WTC11 (cell line): ENCODE data around the gene CAMK2B. TPM values are rescaled to one million over a fixed set of nuclear protein-coding genes. Genes with fewer than 3 reads are reported as not detected.

Source experiments
- ATAC-seq: fragments of 200-7000 bp; cut with Tn5 transposase; 2 replicates; pipeline ENCODE4 v1.10.0; 2021; ENCODE audit warnings: mild to moderate bottlenecking, moderate library complexity
- CTCF ChIA-PET: fragments of 300-600 bp; sonication (Branson Sonifier 250); formaldehyde crosslinking; loops from one replicate; lab custom pipeline; 2021; ENCODE audit warnings: antibody characterized with exemption; lab: Charles Lee
- POLR2A ChIA-PET: fragments of 350-600 bp; sonication (Branson Sonifier 250); formaldehyde crosslinking; loops from one replicate; lab custom pipeline; 2021; ENCODE audit warnings: antibody characterized with exemption; lab: Charles Lee
- DNase-seq: peaks from one replicate; pipeline ENCODE4 v3.0.0; 2021; ENCODE audit warnings: low spot score
- H3K27ac Mint-ChIP-seq: 2 replicates; pipeline ENCODE4 v1.8.0; 2021; ENCODE audit warnings: mixed read lengths
- H3K27me3 Mint-ChIP-seq: 2 replicates; pipeline ENCODE4 v1.8.0; 2021; ENCODE audit warnings: low read depth, mild to moderate bottlenecking, moderate library complexity, mixed read lengths
- H3K36me3 Mint-ChIP-seq: 2 replicates; pipeline ENCODE4 v1.8.0; 2021; ENCODE audit warnings: mixed read lengths
- H3K4me1 Mint-ChIP-seq: 2 replicates; pipeline ENCODE4 v1.8.0; 2022; ENCODE audit warnings: mixed read lengths
- H3K4me3 Mint-ChIP-seq: 2 replicates; pipeline ENCODE4 v1.8.0; 2021; ENCODE audit warnings: mild to moderate bottlenecking, moderate library complexity, mixed read lengths
- H3K9me3 Mint-ChIP-seq: 2 replicates; pipeline ENCODE4 v1.8.0; 2021; ENCODE audit warnings: mixed read lengths
- ATF6 ChIP-seq: sonication (generic); formaldehyde crosslinking; IDR thresholded peaks from 2 replicates; pipeline ENCODE4 v1.8.1; 2023; ENCODE audit warnings: mild to moderate bottlenecking, missing genetic modification reagents
- ERG ChIP-seq: fragments of 250-450 bp; sonication (Bioruptor Pico); IDR thresholded peaks from 2 replicates; pipeline ENCODE4 v1.8.0; 2021; ENCODE audit warnings: mild to moderate bottlenecking
- ETV6 ChIP-seq: sonication (generic); formaldehyde crosslinking; IDR thresholded peaks from 2 replicates; pipeline ENCODE4 v1.8.1; 2022; ENCODE audit warnings: mild to moderate bottlenecking, missing genetic modification reagents
- FOXK1 ChIP-seq: sonication (generic); formaldehyde crosslinking; IDR thresholded peaks from 2 replicates; pipeline ENCODE4 v1.8.0; 2022; ENCODE audit warnings: mild to moderate bottlenecking, moderate library complexity, missing genetic modification reagents
- FOXP1 ChIP-seq: sonication (generic); formaldehyde crosslinking; IDR thresholded peaks from 2 replicates; pipeline ENCODE4 v1.8.0; 2022; ENCODE audit warnings: missing genetic modification reagents, mild to moderate bottlenecking, moderate library complexity, borderline replicate concordance
- GABPB1 ChIP-seq: sonication (generic); formaldehyde crosslinking; IDR thresholded peaks from 2 replicates; pipeline ENCODE4 v1.8.1; 2023; ENCODE audit warnings: mild to moderate bottlenecking, missing genetic modification reagents
- GRHL2 ChIP-seq: fragments of 250-450 bp; sonication (Bioruptor Pico); IDR thresholded peaks from 2 replicates; pipeline ENCODE4 v1.8.0; 2022; ENCODE audit warnings: mild to moderate bottlenecking, moderate library complexity; ENCODE audit not compliant: insufficient replicate concordance, severe bottlenecking
- NFATC4 ChIP-seq: fragments of 250-450 bp; sonication (Bioruptor Pico); IDR thresholded peaks from 2 replicates; pipeline ENCODE4 v1.9.0; 2021; ENCODE audit warnings: mild to moderate bottlenecking
- NR1H2 ChIP-seq: sonication (generic); formaldehyde crosslinking; IDR thresholded peaks from 2 replicates; pipeline ENCODE4 v1.9.0; 2021; ENCODE audit warnings: mild to moderate bottlenecking, moderate library complexity, missing genetic modification reagents
- SOX15 ChIP-seq: fragments of 250-450 bp; sonication (Bioruptor Pico); IDR thresholded peaks from 2 replicates; pipeline ENCODE4 v1.9.0; 2021; ENCODE audit warnings: mild to moderate bottlenecking
- SP1 ChIP-seq: sonication (generic); formaldehyde crosslinking; conservative IDR thresholded peaks from 2 replicates; pipeline ENCODE4 v1.8.1; 2022; ENCODE audit warnings: missing genetic modification reagents
- ZNF121 ChIP-seq: sonication (generic); formaldehyde crosslinking; IDR thresholded peaks from 2 replicates; pipeline ENCODE4 v1.8.0; 2023; ENCODE audit warnings: missing genetic modification reagents
- ZNF263 ChIP-seq: sonication (generic); formaldehyde crosslinking; IDR thresholded peaks from 2 replicates; pipeline ENCODE4 v1.8.1; 2022; ENCODE audit warnings: low read depth, mild to moderate bottlenecking, moderate library complexity, missing genetic modification reagents
- ZNF317 ChIP-seq: sonication (generic); formaldehyde crosslinking; IDR thresholded peaks from 2 replicates; pipeline ENCODE4 v1.8.1; 2023; ENCODE audit warnings: low read depth, mild to moderate bottlenecking, moderate library complexity, missing genetic modification reagents, borderline replicate concordance
- ZNF396 ChIP-seq: fragments of 250-450 bp; sonication (Bioruptor Pico); IDR thresholded peaks from 2 replicates; pipeline ENCODE4 v1.8.0; 2021; ENCODE audit warnings: mild to moderate bottlenecking, moderate library complexity, borderline replicate concordance
- ZNF423 ChIP-seq: fragments of 250-450 bp; sonication (Bioruptor Pico); IDR thresholded peaks from 2 replicates; pipeline ENCODE4 v2.1.2; 2022; ENCODE audit warnings: mild to moderate bottlenecking, moderate library complexity
- total RNA-seq: library from RNA; stranded (reverse); gene quantifications from 3 replicates; pipeline ENCODE4 v1.2.3, GENCODE V29; 2021
- TF ChIP-seq, protein P1 (sequence below): fragments of 250-450 bp; sonication (Bioruptor Pico); IDR thresholded peaks from 2 replicates; pipeline ENCODE4 v1.9.0; 2021; ENCODE audit warnings: mild to moderate bottlenecking
- TF ChIP-seq, protein P2 (sequence below): fragments of 250-450 bp; sonication (Bioruptor Pico); IDR thresholded peaks from 2 replicates; pipeline ENCODE4 v1.9.0; 2021; ENCODE audit warnings: moderate library complexity, mild to moderate bottlenecking, inconsistent platforms, borderline replicate concordance
- TF ChIP-seq, protein P3 (sequence below): sonication (generic); formaldehyde crosslinking; conservative IDR thresholded peaks from 2 replicates; pipeline ENCODE4 v1.8.1; 2023; ENCODE audit warnings: mild to moderate bottlenecking, low read depth, missing genetic modification reagents, moderate library complexity

Gene CAMK2B
- total RNA-seq, 1 experiment from 2014 or later = 0.44 TPM

- Mint-ChIP-seq H3K27ac (no peak overlapping the region), H3K27me3 (peaks cover 13% of the 10 kb centered on the region), H3K36me3 (no peaks in the 10 kb centered on the region), H3K4me3 (no peak overlapping the region), H3K9me3 (no peaks in the 10 kb centered on the region), H3K4me1 (no peaks in the 10 kb centered on the region)
- no peak for ATAC-seq
- POLR2A ChIA-PET = no interaction called here
- TF ChIP-seq SOX15 (CRISPR knock-in tag) (no peak), ZNF121 (CRISPR knock-in tag) (no peak), ZNF263 (no peak), GABPB1 (no peak), SP1 (CRISPR knock-in tag) (no peak)
- no peak for DNase-seq
- CTCF ChIA-PET = interaction anchor here (0.5 to 3.7 kb wide), 4 partner anchors 26 to 762 kb away, joined by 3 to 17 read pairs (median 4); no protein-coding TSS in a partner anchor
Observed at GRCh38 chr7:44374007-44374763, 48.8 kb upstream of the CAMK2B start.

DNA sequence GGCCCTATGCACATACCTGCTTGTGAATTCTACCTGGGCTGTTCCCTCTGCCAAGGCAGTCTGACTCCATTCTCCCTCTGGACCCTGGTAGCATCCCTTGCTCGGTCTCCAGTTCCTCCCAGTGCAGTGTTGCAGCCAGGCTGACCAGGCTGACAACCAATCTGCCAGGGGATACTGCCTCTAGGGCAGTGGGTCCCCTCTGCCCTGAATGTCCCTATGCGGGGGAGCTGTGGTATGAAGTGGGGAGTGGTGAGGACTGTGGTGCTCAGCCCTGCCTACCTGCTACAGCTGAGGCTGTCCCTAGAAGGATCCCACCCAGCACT is 48.0 kb upstream of the CAMK2B start:
- no peaks in the 10 kb centered on the region for H3K36me3 Mint-ChIP-seq
- H3K4me3 Mint-ChIP-seq = no peak overlapping the region
- H3K27ac Mint-ChIP-seq = no peak overlapping the region
- DNase-seq = no peak
- peaks cover 13% of the 10 kb centered on the region for H3K27me3 Mint-ChIP-seq
- no peak for TF ChIP-seq FOXK1 (CRISPR knock-in tag)
- TF ChIP-seq, protein P1, sequence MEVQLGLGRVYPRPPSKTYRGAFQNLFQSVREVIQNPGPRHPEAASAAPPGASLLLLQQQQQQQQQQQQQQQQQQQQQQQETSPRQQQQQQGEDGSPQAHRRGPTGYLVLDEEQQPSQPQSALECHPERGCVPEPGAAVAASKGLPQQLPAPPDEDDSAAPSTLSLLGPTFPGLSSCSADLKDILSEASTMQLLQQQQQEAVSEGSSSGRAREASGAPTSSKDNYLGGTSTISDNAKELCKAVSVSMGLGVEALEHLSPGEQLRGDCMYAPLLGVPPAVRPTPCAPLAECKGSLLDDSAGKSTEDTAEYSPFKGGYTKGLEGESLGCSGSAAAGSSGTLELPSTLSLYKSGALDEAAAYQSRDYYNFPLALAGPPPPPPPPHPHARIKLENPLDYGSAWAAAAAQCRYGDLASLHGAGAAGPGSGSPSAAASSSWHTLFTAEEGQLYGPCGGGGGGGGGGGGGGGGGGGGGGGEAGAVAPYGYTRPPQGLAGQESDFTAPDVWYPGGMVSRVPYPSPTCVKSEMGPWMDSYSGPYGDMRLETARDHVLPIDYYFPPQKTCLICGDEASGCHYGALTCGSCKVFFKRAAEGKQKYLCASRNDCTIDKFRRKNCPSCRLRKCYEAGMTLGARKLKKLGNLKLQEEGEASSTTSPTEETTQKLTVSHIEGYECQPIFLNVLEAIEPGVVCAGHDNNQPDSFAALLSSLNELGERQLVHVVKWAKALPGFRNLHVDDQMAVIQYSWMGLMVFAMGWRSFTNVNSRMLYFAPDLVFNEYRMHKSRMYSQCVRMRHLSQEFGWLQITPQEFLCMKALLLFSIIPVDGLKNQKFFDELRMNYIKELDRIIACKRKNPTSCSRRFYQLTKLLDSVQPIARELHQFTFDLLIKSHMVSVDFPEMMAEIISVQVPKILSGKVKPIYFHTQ (CRISPR knock-in tag) = no peak
- no peak for TF ChIP-seq GRHL2 (CRISPR knock-in tag)
- no peak for TF ChIP-seq ERG (CRISPR knock-in tag)
- no peak for TF ChIP-seq ETV6 (CRISPR knock-in tag)
- TF ChIP-seq FOXP1 (CRISPR knock-in tag) = no peak
- TF ChIP-seq ATF6 (CRISPR knock-in tag) = no peak
- TF ChIP-seq, protein P2, sequence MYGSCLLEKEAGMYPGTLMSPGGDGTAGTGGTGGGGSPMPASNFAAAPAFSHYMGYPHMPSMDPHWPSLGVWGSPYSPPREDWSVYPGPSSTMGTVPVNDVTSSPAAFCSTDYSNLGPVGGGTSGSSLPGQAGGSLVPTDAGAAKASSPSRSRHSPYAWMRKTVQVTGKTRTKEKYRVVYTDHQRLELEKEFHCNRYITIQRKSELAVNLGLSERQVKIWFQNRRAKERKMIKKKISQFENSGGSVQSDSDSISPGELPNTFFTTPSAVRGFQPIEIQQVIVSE (CRISPR knock-in tag) = no peak
- TF ChIP-seq NR1H2 (CRISPR knock-in tag) = no peak
- TF ChIP-seq, protein P3, sequence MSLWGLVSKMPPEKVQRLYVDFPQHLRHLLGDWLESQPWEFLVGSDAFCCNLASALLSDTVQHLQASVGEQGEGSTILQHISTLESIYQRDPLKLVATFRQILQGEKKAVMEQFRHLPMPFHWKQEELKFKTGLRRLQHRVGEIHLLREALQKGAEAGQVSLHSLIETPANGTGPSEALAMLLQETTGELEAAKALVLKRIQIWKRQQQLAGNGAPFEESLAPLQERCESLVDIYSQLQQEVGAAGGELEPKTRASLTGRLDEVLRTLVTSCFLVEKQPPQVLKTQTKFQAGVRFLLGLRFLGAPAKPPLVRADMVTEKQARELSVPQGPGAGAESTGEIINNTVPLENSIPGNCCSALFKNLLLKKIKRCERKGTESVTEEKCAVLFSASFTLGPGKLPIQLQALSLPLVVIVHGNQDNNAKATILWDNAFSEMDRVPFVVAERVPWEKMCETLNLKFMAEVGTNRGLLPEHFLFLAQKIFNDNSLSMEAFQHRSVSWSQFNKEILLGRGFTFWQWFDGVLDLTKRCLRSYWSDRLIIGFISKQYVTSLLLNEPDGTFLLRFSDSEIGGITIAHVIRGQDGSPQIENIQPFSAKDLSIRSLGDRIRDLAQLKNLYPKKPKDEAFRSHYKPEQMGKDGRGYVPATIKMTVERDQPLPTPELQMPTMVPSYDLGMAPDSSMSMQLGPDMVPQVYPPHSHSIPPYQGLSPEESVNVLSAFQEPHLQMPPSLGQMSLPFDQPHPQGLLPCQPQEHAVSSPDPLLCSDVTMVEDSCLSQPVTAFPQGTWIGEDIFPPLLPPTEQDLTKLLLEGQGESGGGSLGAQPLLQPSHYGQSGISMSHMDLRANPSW = no peak
- TF ChIP-seq NFATC4 (CRISPR knock-in tag) = no peak
- TF ChIP-seq ZNF423 (CRISPR knock-in tag) = no peak
- TF ChIP-seq ZNF317 (CRISPR knock-in tag) = no peak
- no peak for TF ChIP-seq ZNF396 (CRISPR knock-in tag)
- no peak for ATAC-seq
- H3K4me1 Mint-ChIP-seq = no peaks in the 10 kb centered on the region
- no peaks in the 10 kb centered on the region for H3K9me3 Mint-ChIP-seq
- ChIA-PET POLR2A (no interaction called here), CTCF (interaction anchor here (1.0 to 3.7 kb wide), 2 partner anchors 25 to 104 kb away, joined by 3 to 17 read pairs; no protein-coding TSS in a partner anchor)
